Astrocyte (in vitro differentiated cells and primary cell): Measurements from ENCODE around the gene ARL6.

Experiments used
- CTCF ChIP-seq: IDR thresholded peaks from 2 replicates; pipeline ENCODE4 v1.5.1; 2011; ENCODE audit warnings: low read depth, mild to moderate bottlenecking, inconsistent platforms, low read length, moderate library complexity; ENCODE audit not compliant: insufficient read depth
- EZH2 ChIP-seq: IDR thresholded peaks from 2 replicates; pipeline ENCODE4 v1.6.1; 2012; ENCODE audit warnings: mild to moderate bottlenecking, low read length, inconsistent platforms; ENCODE audit not compliant: insufficient read depth

- TF ChIP-seq CTCF, result no peak
- no peak for TF ChIP-seq EZH2
Observed at GRCh38 chr3:97772926-97773325, 8.4 kb downstream of the ARL6 start.
